ENCODE data around the gene BBOF1.

The BBOF1 gene

GRCh38 chr14:74029136-74029535 lies 10.0 kb downstream of the BBOF1 start:
- Histone ChIP-seq H2AFZ (ENCODE audit: low read depth, low read length, severe bottlenecking) (no peak overlapping the region), H4K20me1 (ENCODE audit: low read depth, low read length) (no peaks in the 10 kb centered on the region), H3K27me3 (ENCODE audit: low read length) (no peaks in the 10 kb centered on the region)

GRCh38 chr14:74034572-74034971 lies 15.4 kb downstream of the BBOF1 start:
- no peaks in the 10 kb centered on the region for H3K36me3 ChIP-seq (ENCODE audit: low read length)
- H3F3A ChIP-seq (ENCODE audit: insufficient read depth): peaks cover 6% of the 10 kb centered on the region; the same call in 1 of the 2 replicates
- no peak overlapping the region for H3K27ac ChIP-seq (ENCODE audit: low read depth, low read length)
- no peak overlapping the region for H2AFZ ChIP-seq (ENCODE audit: low read depth, low read length, severe bottlenecking)
- no peak for TF ChIP-seq EZH2phosphoT487 (conservative IDR thresholded peaks at IDR 0.05; ENCODE audit: low read length)
- TF ChIP-seq CTCF (IDR thresholded peaks at IDR 0.05; ENCODE audit: insufficient read depth, low read length, poor library complexity, severe bottlenecking): no peak
- H3K4me2 ChIP-seq (ENCODE audit: low read depth, low read length, poor library complexity, severe bottlenecking): no peak overlapping the region
- H3K27me3 ChIP-seq (ENCODE audit: low read length): no peaks in the 10 kb centered on the region
- H3K79me2 ChIP-seq (ENCODE audit: insufficient read depth, low read length): no peaks in the 10 kb centered on the region
- no peak overlapping the region for H3K4me3 ChIP-seq (ENCODE audit: insufficient read depth, low read length, poor library complexity, severe bottlenecking)
- no peaks in the 10 kb centered on the region for H3K9me3 ChIP-seq (ENCODE audit: insufficient read depth, low read length)
- no peak overlapping the region for H3K9ac ChIP-seq (ENCODE audit: low read length)
- H4K20me1 ChIP-seq (ENCODE audit: low read depth, low read length): no peaks in the 10 kb centered on the region
- H3K9me2 ChIP-seq (replicated peaks; ENCODE audit: insufficient read depth, low read length): no peaks in the 10 kb centered on the region

More at GRCh38 chr14:74029136-74029535, 10.0 kb downstream of the BBOF1 start:
- no peaks in the 10 kb centered on the region for H3K9me3 ChIP-seq (ENCODE audit: insufficient read depth, low read length)
- no peaks in the 10 kb centered on the region for H3K36me3 ChIP-seq (ENCODE audit: low read length)
- no peak overlapping the region for H3K4me2 ChIP-seq (ENCODE audit: low read depth, low read length, poor library complexity, severe bottlenecking)
- H3F3A ChIP-seq (ENCODE audit: insufficient read depth): peaks cover 3% of the 10 kb centered on the region; the same call in 1 of the 2 replicates
- no peak overlapping the region for H3K27ac ChIP-seq (ENCODE audit: low read depth, low read length)
- TF ChIP-seq EZH2phosphoT487 (conservative IDR thresholded peaks at IDR 0.05; ENCODE audit: low read length) (no peak), CTCF (IDR thresholded peaks at IDR 0.05; ENCODE audit: insufficient read depth, low read length, poor library complexity, severe bottlenecking) (no peak)
- H3K9me2 ChIP-seq (replicated peaks; ENCODE audit: insufficient read depth, low read length): no peaks in the 10 kb centered on the region
- no peak overlapping the region for H3K4me3 ChIP-seq (ENCODE audit: insufficient read depth, low read length, poor library complexity, severe bottlenecking)
- H3K79me2 ChIP-seq (ENCODE audit: insufficient read depth, low read length): no peaks in the 10 kb centered on the region
- no peak overlapping the region for H3K9ac ChIP-seq (ENCODE audit: low read length)

- H3F3A ChIP-seq (ENCODE audit: insufficient read depth): peaks cover 3% of the 10 kb centered on the region; the same call in 1 of the 2 replicates
- H3K9ac ChIP-seq (ENCODE audit: low read length): no peak overlapping the region
- H3K9me2 ChIP-seq (replicated peaks; ENCODE audit: insufficient read depth, low read length): no peaks in the 10 kb centered on the region
- H3K9me3 ChIP-seq (ENCODE audit: insufficient read depth, low read length): no peaks in the 10 kb centered on the region
- no peaks in the 10 kb centered on the region for H3K79me2 ChIP-seq (ENCODE audit: insufficient read depth, low read length)
- no peaks in the 10 kb centered on the region for H3K27me3 ChIP-seq (ENCODE audit: low read length)
- H3K27ac ChIP-seq (ENCODE audit: low read depth, low read length): no peak overlapping the region
- no peaks in the 10 kb centered on the region for H4K20me1 ChIP-seq (ENCODE audit: low read depth, low read length)
- no peak for TF ChIP-seq CTCF (IDR thresholded peaks at IDR 0.05; ENCODE audit: insufficient read depth, low read length, poor library complexity, severe bottlenecking)
- no peak for TF ChIP-seq EZH2phosphoT487 (conservative IDR thresholded peaks at IDR 0.05; ENCODE audit: low read length)
- no peaks in the 10 kb centered on the region for H3K36me3 ChIP-seq (ENCODE audit: low read length)
- H3K4me3 ChIP-seq (ENCODE audit: insufficient read depth, low read length, poor library complexity, severe bottlenecking): no peak overlapping the region
- no peak overlapping the region for H2AFZ ChIP-seq (ENCODE audit: low read depth, low read length, severe bottlenecking)
- H3K4me2 ChIP-seq (ENCODE audit: low read depth, low read length, poor library complexity, severe bottlenecking): no peak overlapping the region
Measured at GRCh38 chr14:74035556-74035955, 16.4 kb downstream of the BBOF1 start.
